H1 (cell line): ENCODE results near the gene PARD6B. TPM values are rescaled to one million over a fixed set of nuclear protein-coding genes. Genes with fewer than 3 reads are reported as not detected.

ENCODE experiments used
- HDAC2 ChIP-seq, 2 experiments: fragments of 300-600 bp in 1 of 2; sonication (generic) in 1 of 2; IDR thresholded peaks; 2 replicates each; pipeline ENCODE4 v1.6.1; 2011 to 2012; ENCODE audit warnings: low read depth in 2 of 2, low read length in 2 of 2, mild to moderate bottlenecking in 2 of 2, moderate library complexity in 2 of 2, borderline replicate concordance in 1 of 2, inconsistent platforms in 1 of 2
- JUN ChIP-seq: IDR thresholded peaks from 2 replicates; pipeline ENCODE4 v1.6.1; 2011; ENCODE audit warnings: low read depth, mild to moderate bottlenecking, improper control_type of control experiment, low read length
- polyA plus RNA-seq, 7 experiments: library from polyadenylated mRNA; depleted of rRNA in 3 of 7; stranded (reverse) in 5 of 7; unstranded in 2 of 7; fragments of >200 nt in 5 of 7; fragments of 200-250 nt in 2 of 7; gene quantifications; 1 replicate in 5 of 7; 2 replicates in 1 of 7; 4 replicates in 1 of 7; pipeline versions ENCODE4 v1.2.1 to v1.2.3, GENCODE V29; 2011 to 2013; ENCODE audit warnings: missing spikeins in 2 of 7, mixed read lengths in 2 of 7
- total RNA-seq: library from RNA; stranded (reverse); fragmentation: NEBNext Ultra II Directional; extraction: Animal tissue kit (Norgen Biotek cat#: 25700); gene quantifications from 2 replicates; pipeline ENCODE4 v1.2.1, GENCODE V29; 2021

PARD6B gene
- total and polyA plus RNA-seq, 2 of the 8 experiments (the other 6 are each of a cell fraction or from before 2014, with no cell fraction given), result 5.2 to 34.1 TPM

GRCh38 chr20:50708845-50709635 lies 22.3 kb upstream of the PARD6B start (continued):
- TF ChIP-seq HDAC2 (IDR thresholded peaks at IDR 0.05; ENCODE audit: borderline replicate concordance in 1 of 2, low read depth in 2 of 2, low read length in 2 of 2) (no peak), JUN (no peak)
- TF ChIP-seq, all 59 proteins: peak for 0
